Mucosa of descending colon (tissue), 3 donors: ENCODE results near the gene CACNA1D. TPM values are rescaled to one million over a fixed set of nuclear protein-coding genes. Genes with fewer than 3 reads are reported as not detected.

Experiments used
- ATAC-seq: fragments of 200-7000 bp; cut with Tn5 transposase; one replicate; pipeline ENCODE4 v1.9.1; 2020; ENCODE audit warnings: mild to moderate bottlenecking, moderate library complexity
- DNase-seq, 3 donors: peaks; one replicate each; pipeline ENCODE4 v3.0.0-alpha.2; 2020
- H3K36me3 ChIP-seq: fragments of 200-600 bp; one replicate; pipeline ENCODE4 v1.8.0; 2021; ENCODE audit warnings: low read depth, mild to moderate bottlenecking
- H3K4me1 ChIP-seq: fragments of 200-600 bp; one replicate; pipeline ENCODE4 v1.8.0; 2021; ENCODE audit warnings: low read depth, mild to moderate bottlenecking
- H3K4me3 ChIP-seq: fragments of 200-600 bp; one replicate; pipeline ENCODE4 v1.8.0; 2021; ENCODE audit warnings: mild to moderate bottlenecking
- H3K9me3 ChIP-seq: fragments of 200-600 bp; one replicate; pipeline ENCODE4 v1.8.0; 2021; ENCODE audit warnings: mild to moderate bottlenecking
- CTCF ChIP-seq: fragments of 200-600 bp; IDR thresholded peaks from one replicate; pipeline ENCODE4 v1.8.0; 2022; ENCODE audit warnings: antibody characterized with exemption, mild to moderate bottlenecking
- intact Hi-C, 2 donors: fragments of 100-400 bp; cut with DNase I in 1 of 2; cut with micrococcal nuclease in 1 of 2; formaldehyde crosslinking; loops; one replicate each; pipeline versions ENCODE4 v1.11.0 to v1.11.1; 2022; cut with DNase I, micrococcal nuclease
- total RNA-seq, 3 donors: library from RNA; stranded (reverse); fragmentation: NEBNext Ultra II Directional in 2 of 3; extraction: Animal tissue kit (Norgen Biotek cat#: 25700) in 2 of 3; gene quantifications; one replicate each; pipeline versions ENCODE4 v1.2.1 to v1.2.4, GENCODE V29; 2021 to 2023
- donor health status: DM: no; HTN: no; CAD: no; lungs with moderate emphysema.
- donor health status: DM: no; HTN: no; CAD: no.
- donor health status: DM: no; HTN: yes; CAD: no.

The CACNA1D gene
- total RNA-seq, 3 donors from 2014 or later, result 13.8 to 38.1 (median 22.2) TPM

- Histone ChIP-seq H3K4me3 (no peak overlapping the region), H3K36me3 (no peaks in the 10 kb centered on the region), H3K9me3 (no peaks in the 10 kb centered on the region), H3K4me1 (no peaks in the 10 kb centered on the region)
- DNase-seq (no peak), ATAC-seq (peak; percentile 40)
- TF ChIP-seq CTCF, result no peak
- intact Hi-C loops, result no loop called here
Measured at GRCh38 chr3:53513556-53514190, 19.3 kb downstream of the CACNA1D start.

GRCh38 chr3:53516339-53516738, 21.9 kb downstream of the CACNA1D start:
- TF ChIP-seq CTCF, result no peak
- Histone ChIP-seq H3K36me3 (no peaks in the 10 kb centered on the region), H3K4me3 (no peak overlapping the region), H3K4me1 (no peaks in the 10 kb centered on the region), H3K9me3 (no peaks in the 10 kb centered on the region)
- intact Hi-C loops, result no loop called here
- ATAC-seq (no peak), DNase-seq (no peak)

- no peak for DNase-seq
- H3K4me3 ChIP-seq, result no peak overlapping the region
- H3K36me3 ChIP-seq, result no peaks in the 10 kb centered on the region
- intact Hi-C loops, result no loop called here
- H3K9me3 ChIP-seq, result no peaks in the 10 kb centered on the region
- no peak for ATAC-seq
- TF ChIP-seq CTCF, result no peak
- H3K4me1 ChIP-seq, result no peaks in the 10 kb centered on the region
Measured at GRCh38 chr3:53518495-53518981, 24.1 kb downstream of the CACNA1D start.

GRCh38 chr3:53519065-53519709, 24.8 kb downstream of the CACNA1D start:
- no peak for DNase-seq
- no peak overlapping the region for H3K4me3 ChIP-seq
- H3K36me3 ChIP-seq, result no peaks in the 10 kb centered on the region
- no peaks in the 10 kb centered on the region for H3K4me1 ChIP-seq
- no peak for ATAC-seq
- no peak for TF ChIP-seq CTCF
- H3K9me3 ChIP-seq, result no peaks in the 10 kb centered on the region
- intact Hi-C loops, result no loop called here

GRCh38 chr3:53523346-53523745, 28.9 kb downstream of the CACNA1D start:
- Histone ChIP-seq H3K4me3 (no peak overlapping the region), H3K4me1 (no peaks in the 10 kb centered on the region), H3K36me3 (no peaks in the 10 kb centered on the region), H3K9me3 (no peaks in the 10 kb centered on the region)
- intact Hi-C loops, result no loop called here
- no peak for DNase-seq
- ATAC-seq, result no peak
- TF ChIP-seq CTCF, result no peak
